Activated CD4-positive, alpha-beta T cell treated with anti-CD3 and anti-CD28 coated beads, Interleukin-2, amount 10 ng/mL, durations not matched to agents 7 days and 5 days (primary cell): Measurements from ENCODE around the gene WDR5B. TPM values are rescaled to one million over a fixed set of nuclear protein-coding genes. Genes with fewer than 3 reads are reported as not detected.

Experiments
- total RNA-seq, 2 experiments: library from RNA; stranded (reverse); gene quantifications; one replicate each; pipeline ENCODE4 v1.2.3, GENCODE V29; 2021

WDR5B gene
- total RNA-seq, 2 experiments from 2014 or later, result 5.1 to 5.8 TPM

Other genes with a start within 250 kb of the WDR5B start
- gene CASR, start 232.4 kb downstream of the WDR5B start, total RNA-seq, result under 1 TPM in 1 of 2 experiments, not detected in 1; 0.06 TPM
- gene CSTA, start 90.8 kb downstream of the WDR5B start, total RNA-seq, result not detected
- 10 to 100 TPM; 29.4 to 43.1 TPM for gene MIX23, start 32.8 kb downstream of the WDR5B start, total RNA-seq
- gene FAM162A, start 31.9 kb downstream of the WDR5B start, total RNA-seq, result 10 to 100 TPM; 48.3 to 48.4 TPM
- 10 to 100 TPM; 48.8 to 53.3 TPM for gene KPNA1, start 98.9 kb upstream of the WDR5B start, total RNA-seq
- 100 to 1,000 TPM; 172 to 186 TPM for gene PARP9, start 148.2 kb upstream of the WDR5B start, total RNA-seq
- 100 to 1,000 TPM; 162 to 189 TPM for gene DTX3L, start 148.3 kb upstream of the WDR5B start, total RNA-seq
- gene PARP15, start 161.6 kb upstream of the WDR5B start, total RNA-seq, result 10 to 100 TPM; 39.8 to 40.9 TPM